Activated CD4-positive, alpha-beta T cell treated with anti-CD3 and anti-CD28 coated beads for 1 hour (primary cell): ENCODE data around the gene INPP5E.

Experiments
- DNase-seq: peaks from one replicate; pipeline ENCODE4 v3.0.0-alpha.2; 2020

Gene INPP5E

DNA sequence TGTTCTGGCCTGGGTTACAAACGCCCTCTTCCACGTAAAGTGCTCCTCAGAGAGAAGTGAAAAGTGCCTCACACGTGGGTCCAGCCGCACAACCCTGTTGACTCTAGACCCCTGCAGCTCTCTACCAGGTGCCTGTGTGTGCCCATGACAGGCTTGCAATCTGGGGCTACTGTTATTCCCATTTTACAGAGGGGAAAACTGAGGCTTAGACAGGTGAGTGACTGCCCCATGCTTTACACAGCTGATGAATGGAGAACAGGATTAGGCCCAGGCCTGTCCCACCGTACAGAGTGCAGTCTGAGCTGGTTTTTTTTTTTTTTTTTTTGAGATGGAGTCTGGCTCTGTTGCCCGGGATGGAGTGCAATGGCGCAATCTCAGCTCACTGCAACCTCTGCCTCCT lies 6.2 kb upstream of the INPP5E start:
- no peak for DNase-seq

DNA sequence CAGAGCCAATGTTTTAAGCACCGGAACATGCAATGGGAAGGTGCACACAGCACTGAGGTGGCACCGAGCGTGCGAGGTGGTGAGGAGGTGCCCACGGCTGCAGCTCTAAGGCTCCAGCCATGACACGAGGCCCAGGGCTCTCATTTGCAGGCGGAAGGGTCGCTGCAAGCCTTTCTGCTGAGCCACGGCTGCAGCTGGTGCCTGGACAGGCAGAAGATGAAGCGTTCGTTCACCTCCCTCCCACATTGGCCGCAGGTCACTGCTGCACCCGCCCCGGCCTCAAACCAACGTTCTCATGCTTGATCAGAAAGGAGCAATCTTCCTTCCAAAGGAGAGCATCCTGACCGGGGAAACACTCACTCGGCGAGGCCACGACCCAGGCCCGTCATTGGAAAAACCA lies 4.5 kb upstream of the INPP5E start:
- DNase-seq, result no peak

DNA sequence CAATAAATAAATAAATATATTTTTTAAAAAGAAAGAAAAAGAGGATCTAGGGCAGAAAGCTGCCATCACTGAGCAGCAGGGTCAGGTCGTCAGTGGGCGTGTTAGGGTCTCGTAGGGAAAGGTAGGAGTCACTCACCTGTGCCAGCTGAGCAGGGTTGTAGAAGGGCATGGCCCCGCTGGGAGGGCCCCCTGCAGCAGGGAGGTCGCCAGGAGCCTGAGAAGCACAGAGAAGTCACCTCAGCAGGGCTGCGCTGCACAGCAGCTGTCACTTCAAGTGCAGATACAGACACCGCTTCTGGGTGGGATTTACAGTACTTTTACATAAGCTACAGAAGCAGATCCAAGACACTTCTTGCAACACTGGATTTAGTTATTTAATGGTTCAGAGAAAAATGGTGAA lies 4.0 kb upstream of the INPP5E start:
- no peak for DNase-seq

DNA sequence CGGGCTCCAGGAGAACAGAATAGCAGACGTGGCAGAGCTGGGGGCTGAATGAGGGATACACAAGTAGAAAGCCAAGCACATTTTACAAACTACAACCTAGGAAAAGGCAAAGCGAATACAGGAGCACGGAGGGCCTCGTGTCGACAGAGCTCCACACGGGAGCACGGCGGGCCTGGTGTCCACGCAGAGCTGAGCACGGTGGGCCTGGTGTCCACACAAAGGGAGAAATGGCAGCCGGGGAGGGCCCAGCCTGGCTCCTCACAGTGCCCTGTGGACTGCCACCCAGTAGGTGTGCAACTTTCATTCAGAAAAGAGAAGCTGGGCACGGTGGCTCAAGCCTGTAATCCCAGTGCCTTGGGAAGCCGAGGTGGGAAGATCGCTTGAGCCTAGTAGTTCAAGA lies 3.4 kb upstream of the INPP5E start:
- DNase-seq, result no peak

DNA sequence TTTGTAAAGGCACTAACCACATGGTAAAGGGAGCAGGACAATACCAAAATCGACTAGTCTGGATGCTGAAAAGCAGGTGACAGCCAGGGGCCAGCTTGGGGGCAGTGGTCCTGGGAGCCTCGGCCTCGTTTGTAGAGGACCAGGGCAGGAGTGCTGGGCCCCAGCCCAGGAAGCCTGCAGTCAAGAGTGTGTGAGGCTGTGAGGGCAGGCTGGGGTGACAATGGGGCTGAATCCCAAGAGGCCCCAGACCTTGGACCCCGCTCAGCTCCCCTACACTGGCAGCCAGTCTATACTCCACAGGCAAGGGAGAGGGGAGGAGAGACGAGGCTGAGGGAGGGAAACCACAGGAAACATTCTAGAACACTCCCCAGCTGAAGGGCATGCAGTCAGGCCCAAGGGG lies 2.6 kb upstream of the INPP5E start:
- no peak for DNase-seq

DNA sequence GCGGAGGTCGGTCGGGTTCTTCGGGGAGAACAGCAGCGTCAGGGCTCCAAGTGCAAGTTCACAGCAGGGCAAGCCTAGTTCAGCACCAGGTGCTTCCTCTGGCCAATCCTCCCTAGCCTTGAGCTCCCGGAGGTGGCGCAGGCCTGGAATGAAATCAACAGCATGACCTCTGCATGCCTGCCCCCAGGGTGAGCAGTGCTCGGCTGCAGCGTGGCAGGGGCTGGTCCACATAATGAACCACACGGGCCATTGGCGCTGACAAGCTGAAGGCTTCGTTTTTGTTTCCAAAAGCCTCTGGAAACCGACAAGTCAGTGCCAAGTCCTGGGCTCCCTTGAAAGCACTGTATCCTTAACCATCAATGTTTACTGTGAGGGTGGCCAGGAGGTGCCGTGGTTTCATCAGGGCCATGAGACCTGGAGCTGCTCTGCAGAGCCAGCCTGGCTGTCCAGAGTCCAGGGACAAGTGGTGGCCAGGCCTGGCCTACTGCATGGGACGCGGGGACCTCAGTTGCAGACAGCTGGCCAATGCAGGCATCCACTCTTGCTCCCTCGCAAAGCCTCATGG lies 2.1 kb upstream of the INPP5E start:
- no peak for DNase-seq

DNA sequence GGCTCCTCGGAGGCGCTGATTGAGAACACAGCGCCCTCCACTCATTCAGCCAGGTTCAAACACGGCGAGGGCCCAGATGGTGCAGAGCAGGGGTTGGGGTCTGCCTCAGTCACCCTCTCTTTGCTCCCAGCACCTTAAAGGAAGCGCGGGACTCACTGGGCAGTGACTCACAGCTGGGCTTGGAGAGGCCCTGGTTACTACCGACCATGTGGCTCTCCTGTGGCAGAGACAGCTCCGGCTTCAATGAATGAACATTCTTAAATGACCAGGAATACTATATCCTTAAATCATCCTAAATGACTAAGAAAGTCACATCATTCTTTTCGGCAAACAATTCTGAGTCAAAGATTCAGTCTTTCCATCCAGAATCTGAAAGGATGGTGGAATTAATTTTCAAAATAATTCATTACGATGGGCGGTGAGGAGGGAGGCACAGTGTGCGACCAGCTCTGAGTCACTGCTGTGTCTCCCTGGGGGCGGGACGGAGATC lies 1.6 kb upstream of the INPP5E start:
- DNase-seq, result no peak

DNA sequence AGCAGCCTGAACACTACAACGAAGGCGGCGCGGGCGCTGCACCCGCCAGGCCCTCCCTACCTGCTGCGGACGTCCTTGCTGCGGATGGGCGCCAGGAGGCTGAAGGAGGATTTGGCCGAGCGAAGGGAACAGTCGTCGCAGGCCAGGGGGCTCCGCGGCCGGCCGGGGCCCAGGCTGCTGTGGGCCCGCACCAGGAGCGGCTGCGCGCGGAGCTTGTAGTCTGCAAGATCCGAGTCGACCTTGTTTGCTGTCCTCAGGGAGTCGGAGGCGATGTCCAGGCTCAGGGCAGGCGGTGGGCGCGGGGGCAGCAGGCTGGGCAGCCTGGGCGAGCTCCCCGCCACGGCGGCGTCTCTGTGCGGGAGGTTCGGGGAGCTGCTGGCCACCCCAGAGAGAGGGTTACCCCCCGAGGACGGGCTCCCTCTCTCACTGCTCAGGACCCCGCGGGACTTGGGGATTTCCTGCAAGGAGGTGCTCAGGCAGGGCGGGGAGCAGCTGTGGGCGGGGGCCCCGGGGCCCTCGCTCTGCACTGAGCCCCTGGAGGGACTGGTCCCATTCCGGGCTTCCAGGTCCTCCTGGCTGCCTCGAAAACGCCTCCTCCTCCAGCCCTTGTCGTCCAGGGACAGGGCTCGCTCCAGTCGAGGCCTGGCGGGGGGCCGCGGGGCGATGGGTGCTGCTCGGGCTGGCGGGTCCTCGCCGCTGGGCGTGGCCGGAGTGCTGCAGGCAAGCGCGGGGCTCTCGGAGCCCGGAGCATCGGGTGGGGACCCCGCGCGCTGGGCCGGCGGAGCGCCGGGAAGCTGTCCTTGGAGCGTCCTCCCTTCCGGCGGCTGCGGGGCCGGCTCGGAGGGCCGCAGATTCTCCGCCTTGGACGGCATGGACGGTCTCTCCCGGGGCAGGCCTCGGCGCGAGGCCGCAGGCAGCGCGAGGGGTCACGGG lies 831 bp downstream of the INPP5E start:
- DNase-seq, result peak; percentile 37

DNA sequence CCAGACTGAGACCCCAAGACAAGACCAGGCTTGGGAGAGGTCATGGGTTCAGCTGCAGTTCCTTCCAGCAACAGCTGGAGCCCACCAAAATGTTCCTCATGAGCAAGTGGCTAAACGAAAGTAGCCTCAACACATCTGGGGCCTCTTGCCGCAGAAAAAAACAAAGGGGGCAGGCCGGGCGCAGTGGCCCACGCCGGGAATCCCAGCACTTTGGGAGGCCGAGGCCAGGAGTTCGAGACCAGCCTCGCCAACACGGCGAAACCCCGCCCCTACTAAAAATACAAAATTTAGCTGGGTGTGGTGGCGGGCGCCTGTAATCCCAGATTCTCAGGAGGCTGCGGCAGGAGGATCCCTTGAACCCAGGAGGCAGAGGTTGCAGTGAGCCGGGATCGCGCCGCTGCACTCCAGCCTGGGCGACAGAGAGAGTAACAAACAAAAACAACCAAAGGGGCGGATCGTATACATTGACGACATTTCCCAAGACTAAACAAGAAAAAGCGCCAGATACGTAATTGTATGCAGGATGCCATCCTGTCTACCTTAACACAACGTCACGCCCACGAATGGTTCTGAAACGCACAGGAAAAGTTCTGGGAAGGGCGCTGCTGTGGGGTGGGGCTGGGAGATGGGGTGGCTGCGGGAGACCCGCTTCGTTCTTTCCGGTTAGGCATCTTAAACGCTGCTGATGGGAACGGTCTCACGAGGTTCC lies 1.7 kb downstream of the INPP5E start:
- no peak for DNase-seq

DNA sequence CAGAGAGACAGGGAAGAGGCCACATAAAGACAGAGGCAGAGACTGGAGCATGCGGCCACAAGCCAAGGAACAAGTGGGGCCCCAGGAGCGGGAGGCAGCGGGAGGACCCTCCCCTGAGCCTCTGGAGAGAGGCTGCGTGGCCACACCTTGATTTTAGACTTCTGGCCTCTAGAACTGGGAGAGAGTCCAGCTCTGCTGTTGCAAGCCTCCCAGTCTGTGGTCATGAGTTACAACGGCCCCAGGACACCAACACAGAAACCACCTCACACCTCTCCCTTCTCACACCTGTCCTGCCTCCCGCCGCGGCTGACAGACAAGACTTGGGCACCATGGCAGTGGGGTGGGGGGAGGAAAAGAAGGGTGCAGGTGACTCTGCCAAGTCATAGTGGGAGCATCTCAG lies 2.2 kb downstream of the INPP5E start:
- DNase-seq, result no peak

DNA sequence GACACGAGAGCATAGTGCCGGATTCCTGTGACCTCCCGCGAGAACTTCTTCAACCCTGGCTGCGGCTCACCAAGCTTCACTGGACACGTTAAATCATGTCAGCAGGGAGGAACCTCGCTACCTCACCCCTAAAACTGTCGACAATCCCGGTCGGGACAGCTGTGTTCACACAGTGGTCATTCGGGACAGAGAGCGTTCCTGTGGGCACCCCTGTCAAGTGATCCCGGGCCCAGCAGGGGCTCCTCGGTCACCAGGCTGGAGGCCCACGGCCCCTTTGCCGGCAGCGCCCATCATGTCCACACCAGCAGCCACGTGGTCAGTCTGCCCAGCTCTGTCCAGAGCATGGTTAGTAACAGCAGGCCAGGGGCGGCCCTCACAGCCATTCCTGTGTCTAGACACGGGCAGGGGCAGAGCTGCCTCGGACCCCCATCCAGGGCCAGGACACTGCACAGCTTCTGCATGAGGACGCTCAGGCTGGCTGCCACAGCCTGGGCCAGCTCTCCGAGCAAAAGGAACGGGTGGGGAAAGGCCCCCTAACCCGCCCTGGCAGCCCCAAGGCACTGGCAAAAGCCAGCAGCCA lies 3.5 kb downstream of the INPP5E start:
- no peak for DNase-seq

DNA sequence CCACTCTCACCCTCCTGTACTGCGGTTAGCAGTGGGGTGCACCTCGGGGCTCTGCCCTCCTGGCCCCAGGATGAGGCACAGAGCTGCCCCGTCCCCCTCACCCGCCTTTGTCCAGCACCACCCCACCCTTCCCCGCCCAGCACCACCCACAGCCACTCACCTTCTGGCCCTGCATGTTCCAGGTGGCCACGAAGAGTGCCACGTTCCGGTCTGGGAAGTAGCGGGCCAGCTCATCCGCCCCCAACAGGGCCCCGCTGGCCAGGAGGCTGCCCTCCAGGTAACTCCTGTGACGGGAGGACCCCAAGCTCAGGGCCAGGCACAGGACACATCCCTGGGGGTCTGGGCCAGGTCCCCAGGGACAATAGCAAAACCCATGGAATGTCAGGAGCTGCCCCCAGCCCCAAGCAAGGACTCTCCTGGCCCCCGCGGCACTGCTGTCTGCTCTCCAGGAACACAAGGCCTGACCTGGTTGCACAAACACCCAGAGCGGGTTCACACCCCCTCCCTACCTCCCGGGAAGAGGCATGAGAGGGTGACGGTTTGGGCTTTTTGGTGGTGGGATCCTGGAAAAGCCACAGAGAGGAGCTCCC lies 5.0 kb downstream of the INPP5E start:
- DNase-seq, result no peak

DNA sequence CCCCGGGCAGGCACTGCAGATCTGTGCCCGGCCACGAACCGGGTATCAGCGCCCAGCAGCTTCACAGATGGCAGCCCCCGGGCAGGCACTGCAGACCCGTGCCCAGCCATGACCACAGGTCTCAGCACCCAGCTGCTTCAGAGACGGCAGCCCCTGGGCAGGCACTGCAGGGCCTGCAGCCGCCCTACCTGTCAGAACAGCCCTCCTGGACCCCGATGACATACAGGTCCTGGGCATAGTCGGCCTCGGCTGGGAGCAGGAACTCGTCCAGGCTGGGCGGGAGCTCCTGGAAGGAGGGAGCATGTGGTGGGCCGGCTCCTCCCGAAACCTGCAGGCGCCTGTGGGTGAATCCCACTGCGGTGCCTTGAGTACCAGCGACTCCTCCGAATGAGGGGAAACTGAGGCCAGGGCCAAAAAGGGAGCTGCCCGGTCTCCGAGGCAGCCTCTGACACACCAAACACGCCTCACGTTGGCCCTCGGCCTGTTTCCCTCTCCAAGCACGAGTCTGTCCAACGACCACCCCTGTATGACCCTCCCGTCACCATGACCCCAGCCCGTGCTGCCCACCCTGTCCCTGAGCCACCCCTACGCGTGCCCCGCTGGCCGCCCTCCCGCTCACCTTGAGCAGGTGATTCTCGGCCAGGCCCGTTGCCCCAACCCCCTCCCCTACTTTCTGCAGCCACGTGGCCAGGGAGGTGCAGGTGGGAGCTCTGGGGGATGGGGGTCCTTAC lies 5.6 kb downstream of the INPP5E start:
- no peak for DNase-seq

DNA sequence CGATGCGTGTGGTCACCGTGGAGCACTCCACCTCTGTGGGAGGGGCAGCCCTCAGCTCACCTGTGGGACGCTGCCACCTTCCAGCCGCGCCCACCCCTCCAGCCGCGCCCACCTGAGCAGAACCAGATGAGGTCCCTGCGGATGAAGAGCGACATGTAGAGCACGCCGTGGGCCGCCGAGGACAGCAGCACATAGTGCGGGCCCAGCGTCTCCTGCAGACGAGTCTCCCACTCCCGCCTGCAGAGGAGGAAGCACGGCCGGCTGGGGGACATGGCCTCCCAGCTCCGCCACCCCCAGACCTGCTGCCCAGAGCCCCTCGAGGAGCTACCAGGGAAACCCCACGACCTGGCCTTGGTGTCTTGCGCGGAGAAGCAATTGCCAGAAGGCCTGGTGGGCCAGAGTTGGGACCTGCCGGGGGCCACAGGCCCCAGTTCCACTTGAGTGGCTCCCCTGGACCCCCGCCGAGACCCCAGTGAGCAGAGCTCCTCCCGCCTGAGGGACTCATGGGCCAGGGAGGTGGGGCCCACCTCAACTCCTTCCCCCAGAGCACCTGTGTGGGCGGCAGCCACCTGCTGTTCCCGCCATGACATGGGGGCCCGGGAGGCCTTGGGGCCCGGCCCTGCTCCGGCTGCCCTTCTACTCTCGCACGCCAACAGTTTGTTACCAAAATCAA lies 6.5 kb downstream of the INPP5E start:
- no peak for DNase-seq

DNA sequence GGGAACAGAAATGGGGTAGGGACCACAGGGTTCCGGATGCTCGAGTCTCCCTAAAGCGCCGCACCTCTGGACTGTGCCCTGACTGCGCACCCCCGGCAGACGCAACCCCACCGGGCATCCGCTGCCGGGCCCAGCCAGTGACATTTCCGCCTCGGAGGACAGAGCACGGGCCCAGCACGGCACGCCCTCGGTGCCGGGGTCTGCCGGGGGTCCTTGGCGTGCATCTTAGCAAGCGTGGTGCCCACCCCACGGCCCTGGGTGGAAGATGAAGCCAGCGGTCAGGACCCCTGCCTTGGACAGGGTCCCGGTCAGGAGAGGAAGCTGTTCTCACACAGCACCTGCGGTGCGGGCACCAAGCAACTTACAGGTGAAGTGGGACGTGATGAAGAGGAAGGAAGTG lies 7.1 kb downstream of the INPP5E start:
- DNase-seq, result no peak

DNA sequence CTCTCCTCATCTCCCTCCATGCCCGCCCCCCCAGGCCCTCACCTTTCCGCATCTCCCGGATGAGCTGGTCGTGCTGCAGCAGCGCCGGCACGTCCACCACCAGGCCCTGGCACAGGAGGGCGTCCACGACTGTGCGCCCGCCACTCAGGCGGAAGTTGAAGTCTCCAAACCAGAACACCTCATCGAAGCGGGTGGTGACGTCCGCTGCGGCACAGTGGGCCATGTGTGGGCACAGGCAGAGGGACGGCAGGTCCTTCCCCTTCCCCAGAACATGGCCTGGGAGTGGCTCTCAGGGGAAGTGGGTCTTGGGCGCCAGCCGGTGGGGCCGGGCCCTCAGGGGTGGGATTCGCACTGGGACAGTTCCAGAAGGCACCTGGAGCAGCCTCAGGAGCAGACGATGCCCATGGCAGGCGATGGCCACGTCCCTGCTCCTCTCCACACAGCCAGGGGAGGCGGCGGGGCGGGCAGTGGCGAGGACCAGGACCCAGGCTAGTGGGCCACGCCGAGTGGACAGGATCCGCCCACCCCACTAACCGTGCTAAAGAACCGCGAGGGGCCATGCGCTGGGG lies 7.8 kb downstream of the INPP5E start:
- no peak for DNase-seq

DNA sequence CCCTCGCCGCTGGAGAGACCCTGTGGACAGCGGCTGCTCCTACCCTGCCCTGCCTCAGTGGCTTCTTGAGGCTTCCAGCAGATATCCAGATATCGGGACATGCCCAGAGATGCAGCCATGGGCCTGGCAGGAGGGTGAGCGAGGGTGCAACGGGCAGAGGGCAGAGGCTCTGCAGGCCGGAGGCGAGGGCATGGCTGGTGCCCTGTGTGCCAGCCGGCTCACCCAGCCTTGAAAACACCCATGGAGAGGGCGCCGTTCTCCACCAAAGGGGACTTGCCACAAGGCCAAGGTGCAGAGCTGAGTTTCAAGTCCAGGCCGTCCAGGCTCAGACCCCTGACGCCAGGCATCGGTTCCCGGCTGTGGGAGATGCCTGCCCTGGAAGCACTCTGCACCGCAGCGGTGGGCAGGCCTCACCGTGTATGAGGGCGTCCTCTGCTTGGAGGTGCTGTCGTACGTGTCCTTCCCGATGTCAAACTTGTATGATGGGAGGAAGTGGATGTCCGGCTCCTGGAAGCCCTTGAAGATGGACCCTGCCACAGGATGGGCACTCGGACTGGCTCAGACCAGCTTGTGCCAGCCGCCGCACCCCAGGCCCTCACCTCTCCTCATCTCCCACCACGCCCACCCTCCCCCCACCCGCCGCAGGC lies 8.9 kb downstream of the INPP5E start:
- DNase-seq, result no peak

DNA sequence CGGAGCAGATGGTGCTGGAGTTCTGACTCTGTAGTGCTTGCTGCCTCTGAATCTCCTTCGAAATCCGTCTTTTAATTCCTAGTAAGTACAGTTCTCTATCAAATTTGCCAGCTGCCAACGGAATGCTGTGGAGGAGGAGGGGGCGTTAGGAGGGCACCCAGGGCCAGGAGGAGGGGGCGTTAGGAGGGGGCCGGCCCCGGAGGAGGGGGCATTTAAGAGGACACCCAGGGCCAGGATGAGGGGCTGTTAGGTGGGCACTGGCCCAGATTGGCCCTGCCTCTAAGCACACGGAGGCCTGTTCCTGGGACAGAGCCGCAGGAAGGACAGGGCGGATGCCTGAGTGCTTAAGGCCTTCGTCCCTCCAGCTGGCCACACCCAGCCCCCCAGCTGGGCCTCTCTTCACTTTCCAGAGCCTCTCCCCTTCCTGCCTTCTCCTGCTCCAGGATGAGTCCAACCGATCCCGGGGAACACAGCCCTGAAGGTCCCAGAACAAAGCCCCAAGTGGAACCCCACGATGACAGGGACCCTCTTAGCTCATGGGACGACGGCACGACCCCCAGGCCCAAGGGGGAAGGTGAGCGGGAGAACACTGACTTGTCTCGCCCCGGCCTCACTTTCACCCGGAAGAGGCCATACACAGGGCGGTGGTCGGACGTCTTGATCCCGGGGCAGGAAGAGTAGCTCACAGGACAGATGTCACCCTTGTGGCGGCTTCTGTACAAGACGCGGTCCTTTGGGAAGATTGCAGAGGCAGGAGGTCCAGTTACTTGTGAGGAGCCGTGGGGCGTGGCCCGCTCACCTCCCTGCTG lies 9.8 kb downstream of the INPP5E start:
- DNase-seq, result no peak

DNA sequence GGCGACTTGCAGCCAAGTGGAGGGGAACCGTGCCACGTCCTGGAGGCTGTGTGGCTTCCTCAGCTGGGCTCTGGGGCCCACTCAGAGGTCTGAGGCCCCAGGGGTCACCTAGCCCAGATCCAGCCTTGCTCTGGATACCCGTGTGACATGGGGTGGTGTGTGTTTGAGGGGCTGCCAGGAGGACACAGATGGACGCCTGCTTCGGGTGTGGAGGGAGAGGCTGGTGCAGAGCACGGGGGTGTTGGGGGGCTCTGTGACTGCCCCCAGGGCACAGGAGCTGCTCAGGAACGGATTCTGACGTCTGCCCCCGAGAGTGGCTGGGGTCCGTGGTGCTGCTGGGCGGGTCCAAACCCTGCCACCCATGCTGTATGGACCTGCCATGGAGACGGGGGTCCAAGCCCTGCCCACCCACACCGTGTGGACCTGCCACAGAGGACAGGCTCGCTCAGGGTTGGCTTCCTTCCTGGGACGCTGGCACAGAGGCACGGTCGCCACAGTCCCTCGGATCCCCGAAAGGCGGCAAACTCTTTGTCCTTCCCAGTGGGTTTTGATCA lies 10.5 kb downstream of the INPP5E start:
- DNase-seq, result no peak

DNA sequence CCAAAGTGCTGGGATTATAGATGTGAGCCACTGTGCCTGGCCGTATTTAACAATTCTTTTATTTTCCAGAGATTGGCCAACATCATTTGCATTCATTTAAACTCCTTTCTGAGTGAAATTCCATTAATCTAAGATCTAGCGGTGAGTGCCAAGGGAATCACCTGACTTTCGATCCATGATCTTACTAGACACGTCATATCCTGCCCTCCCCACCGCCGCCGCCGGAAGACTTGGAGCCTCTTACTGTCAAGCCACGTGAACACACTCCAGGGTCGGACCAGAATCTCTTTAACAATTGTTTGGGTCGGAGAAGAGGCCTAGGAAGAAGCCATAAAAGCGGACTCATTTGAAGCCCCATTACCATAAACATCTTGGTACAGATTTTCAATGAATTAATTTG lies 12.9 kb downstream of the INPP5E start:
- DNase-seq, result no peak
